ENCODE data around the gene ANKRD44. TPM values are rescaled to one million over a fixed set of nuclear protein-coding genes. Genes with fewer than 3 reads are reported as not detected.

Gene ANKRD44
- total RNA-seq, 1 donor from 2014 or later: 4.3 TPM

- no peak for TF ChIP-seq CTCF (IDR thresholded peaks at IDR 0.05; ENCODE audit: insufficient read depth, low read length, poor library complexity, severe bottlenecking)
- no peak overlapping the region for H3K4me3 ChIP-seq (ENCODE audit: low read depth, low read length)
- H3K36me3 ChIP-seq (ENCODE audit: control insufficient read depth, insufficient read depth, low read length): no peaks in the 10 kb centered on the region
- no peaks in the 10 kb centered on the region for H3K27me3 ChIP-seq (ENCODE audit: control insufficient read depth, insufficient read depth, low read length)
- no peak for DNase-seq (ENCODE audit: low read depth)
Measured at GRCh38 chr2:197176522-197176921, 134.1 kb downstream of the ANKRD44 start.

GRCh38 chr2:197174539-197175094 lies 136.0 kb downstream of the ANKRD44 start:
- no peak overlapping the region for H3K4me3 ChIP-seq (ENCODE audit: low read depth, low read length)
- H3K36me3 ChIP-seq (ENCODE audit: control insufficient read depth, insufficient read depth, low read length): no peaks in the 10 kb centered on the region
- H3K27me3 ChIP-seq (ENCODE audit: control insufficient read depth, insufficient read depth, low read length): no peaks in the 10 kb centered on the region
- TF ChIP-seq CTCF (IDR thresholded peaks at IDR 0.05; ENCODE audit: insufficient read depth, low read length, poor library complexity, severe bottlenecking): no peak
- DNase-seq (ENCODE audit: low read depth): peak; percentile 51

GRCh38 chr2:197171582-197171981 lies 139.0 kb downstream of the ANKRD44 start:
- no peak for DNase-seq (ENCODE audit: low read depth)
- Histone ChIP-seq H3K36me3 (ENCODE audit: control insufficient read depth, insufficient read depth, low read length) (no peaks in the 10 kb centered on the region), H3K4me3 (ENCODE audit: low read depth, low read length) (no peak overlapping the region), H3K27me3 (ENCODE audit: control insufficient read depth, insufficient read depth, low read length) (no peaks in the 10 kb centered on the region)
- no peak for TF ChIP-seq CTCF (IDR thresholded peaks at IDR 0.05; ENCODE audit: insufficient read depth, low read length, poor library complexity, severe bottlenecking)

- DNase-seq (ENCODE audit: low read depth): no peak
- Histone ChIP-seq H3K27me3 (ENCODE audit: control insufficient read depth, insufficient read depth, low read length) (no peaks in the 10 kb centered on the region), H3K36me3 (ENCODE audit: control insufficient read depth, insufficient read depth, low read length) (no peaks in the 10 kb centered on the region), H3K4me3 (ENCODE audit: low read depth, low read length) (no peak overlapping the region)
- TF ChIP-seq CTCF (IDR thresholded peaks at IDR 0.05; ENCODE audit: insufficient read depth, low read length, poor library complexity, severe bottlenecking): no peak
Measured at GRCh38 chr2:197170208-197170607, 140.4 kb downstream of the ANKRD44 start.

- no peaks in the 10 kb centered on the region for H3K36me3 ChIP-seq (ENCODE audit: control insufficient read depth, insufficient read depth, low read length)
- TF ChIP-seq CTCF (IDR thresholded peaks at IDR 0.05; ENCODE audit: insufficient read depth, low read length, poor library complexity, severe bottlenecking): peak; percentile 54
- H3K4me3 ChIP-seq (ENCODE audit: low read depth, low read length): no peak overlapping the region
- DNase-seq (ENCODE audit: low read depth): no peak
- H3K27me3 ChIP-seq (ENCODE audit: control insufficient read depth, insufficient read depth, low read length): no peaks in the 10 kb centered on the region
Measured at GRCh38 chr2:197168705-197169104, 141.9 kb downstream of the ANKRD44 start.

- no peak for DNase-seq (ENCODE audit: low read depth)
- TF ChIP-seq CTCF (IDR thresholded peaks at IDR 0.05; ENCODE audit: insufficient read depth, low read length, poor library complexity, severe bottlenecking): no peak
- no peaks in the 10 kb centered on the region for H3K36me3 ChIP-seq (ENCODE audit: control insufficient read depth, insufficient read depth, low read length)
Measured at GRCh38 chr2:197167608-197168314, 142.8 kb downstream of the ANKRD44 start.

More at GRCh38 chr2:197167608-197168314, 142.8 kb downstream of the ANKRD44 start:
- Histone ChIP-seq H3K4me3 (ENCODE audit: low read depth, low read length) (no peak overlapping the region), H3K27me3 (ENCODE audit: control insufficient read depth, insufficient read depth, low read length) (no peaks in the 10 kb centered on the region)

Measured in kidney epithelial cell (primary cell).